Osteocyte (in vitro differentiated cells): Measurements from ENCODE around the gene NOVA2. TPM values are rescaled to one million over a fixed set of nuclear protein-coding genes. Genes with fewer than 3 reads are reported as not detected.
A peak's percentile ranks its signal among the peaks of the same experiment; 100 is the strongest.

Experiments
- DNase-seq: peaks from one replicate; pipeline ENCODE4 v3.0.0; 2021; ENCODE audit warnings: mixed read lengths; ENCODE audit not compliant: unreplicated experiment; ENCODE audit errors: extremely low spot score
- H3K27ac Mint-ChIP-seq: one replicate; pipeline ENCODE4 v1.8.0; 2021; ENCODE audit warnings: mild to moderate bottlenecking, mixed read lengths; ENCODE audit not compliant: unreplicated experiment
- H3K27me3 Mint-ChIP-seq: one replicate; pipeline ENCODE4 v1.8.0; 2021; ENCODE audit warnings: mixed read lengths; ENCODE audit not compliant: unreplicated experiment
- H3K36me3 Mint-ChIP-seq: one replicate; pipeline ENCODE4 v1.8.0; 2021; ENCODE audit warnings: mixed read lengths; ENCODE audit not compliant: unreplicated experiment
- H3K4me1 Mint-ChIP-seq: one replicate; pipeline ENCODE4 v1.8.0; 2021; ENCODE audit warnings: mixed read lengths; ENCODE audit not compliant: unreplicated experiment
- H3K4me3 Mint-ChIP-seq: one replicate; pipeline ENCODE4 v1.8.0; 2021; ENCODE audit warnings: mild to moderate bottlenecking, moderate library complexity, mixed read lengths; ENCODE audit not compliant: unreplicated experiment
- H3K9me3 Mint-ChIP-seq: one replicate; pipeline ENCODE4 v1.8.0; 2021; ENCODE audit warnings: mixed read lengths; ENCODE audit not compliant: unreplicated experiment
- CTCF ChIP-seq: fragments of 200-600 bp; sonication (generic); IDR thresholded peaks from 2 replicates; pipeline ENCODE4 v1.5.0; 2021; ENCODE audit warnings: antibody characterized with exemption, mild to moderate bottlenecking, moderate library complexity
- total RNA-seq: library from RNA; stranded (reverse); gene quantifications from 2 replicates; pipeline ENCODE4 v1.2.1, GENCODE V29; 2021

Gene NOVA2
- total RNA-seq, 1 donor from 2014 or later: not detected

GRCh38 chr19:46009530-46010510, 36.2 kb upstream of the NOVA2 start:
- Mint-ChIP-seq H3K4me1 (peaks cover 6% of the 10 kb centered on the region), H3K36me3 (peaks cover 11% of the 10 kb centered on the region), H3K4me3 (no peak overlapping the region), H3K27ac (no peak overlapping the region), H3K9me3 (no peaks in the 10 kb centered on the region), H3K27me3 (peaks cover 6% of the 10 kb centered on the region)
- no peak for DNase-seq
- peak; percentile 83 for TF ChIP-seq CTCF

GRCh38 chr19:46006411-46006810, 32.7 kb upstream of the NOVA2 start:
- Mint-ChIP-seq H3K27me3 (no peaks in the 10 kb centered on the region), H3K27ac (no peak overlapping the region), H3K9me3 (no peaks in the 10 kb centered on the region), H3K4me3 (no peak overlapping the region), H3K36me3 (peaks cover 13% of the 10 kb centered on the region), H3K4me1 (no peaks in the 10 kb centered on the region)
- no peak for DNase-seq
- no peak for TF ChIP-seq CTCF

- no peak for TF ChIP-seq CTCF
- DNase-seq: no peak
- Mint-ChIP-seq H3K4me1 (peaks cover 18% of the 10 kb centered on the region), H3K4me3 (no peak overlapping the region), H3K27me3 (peaks cover 9% of the 10 kb centered on the region), H3K9me3 (no peaks in the 10 kb centered on the region), H3K36me3 (peaks cover 10% of the 10 kb centered on the region), H3K27ac (no peak overlapping the region)
These were observed 29.1 kb upstream of the NOVA2 start for GRCh38 chr19:46002678-46003275.

GRCh38 chr19:46000491-46001246, 27.0 kb upstream of the NOVA2 start:
- Mint-ChIP-seq H3K4me3 (peak overlapping the region; percentile 26), H3K36me3 (peaks cover 5% of the 10 kb centered on the region), H3K9me3 (no peaks in the 10 kb centered on the region), H3K27me3 (peaks cover 9% of the 10 kb centered on the region), H3K27ac (no peak overlapping the region), H3K4me1 (peaks cover 24% of the 10 kb centered on the region)
- DNase-seq: no peak
- no peak for TF ChIP-seq CTCF
